Erythroblast (primary cell): Measurements from ENCODE around the gene DGLUCY.
"Not testable (repeated sequence)": the region's sequence is repeated elsewhere in the genome, so short reads cannot be mapped to it uniquely, and the experiment has no call there.

Source experiments
- DNase-seq, 2 experiments: peaks; one replicate each; lab custom pipeline; 2025; lab: John Stamatoyannopoulos, UW
- GATA1 ChIP-seq: IDR thresholded peaks from 2 replicates; pipeline ENCODE4 v1.6.1; 2011; ENCODE audit warnings: low read depth, mild to moderate bottlenecking, control low read depth, low read length, moderate library complexity
- POLR2A ChIP-seq: IDR thresholded peaks from 2 replicates; pipeline ENCODE4 v1.6.1; 2011; ENCODE audit warnings: mild to moderate bottlenecking, low read length

Gene DGLUCY

GRCh38 chr14:91245029-91245428 lies 131.2 kb downstream of the DGLUCY start:
- no peak for DNase-seq
- TF ChIP-seq GATA1 (no peak), POLR2A (no peak)

- not testable (repeated sequence) for DNase-seq
These were observed 131.7 kb downstream of the DGLUCY start for GRCh38 chr14:91245616-91246015.

GRCh38 chr14:91246051-91246852 lies 132.4 kb downstream of the DGLUCY start:
- no peak for TF ChIP-seq GATA1
- TF ChIP-seq POLR2A: no peak
- DNase-seq: no peak

- no peak for TF ChIP-seq GATA1
- TF ChIP-seq POLR2A: no peak
- peak in 1 of 2 experiments; percentile 19 for DNase-seq
These were observed 136.2 kb downstream of the DGLUCY start for GRCh38 chr14:91249841-91250616.

- TF ChIP-seq POLR2A (no peak), GATA1 (no peak)
These were observed 137.0 kb downstream of the DGLUCY start for GRCh38 chr14:91250912-91251311.

GRCh38 chr14:91252871-91253794 lies 139.3 kb downstream of the DGLUCY start:
- TF ChIP-seq POLR2A: no peak
- no peak for TF ChIP-seq GATA1
- peak; percentile 69 to 80 for DNase-seq

More at GRCh38 chr14:91250912-91251311, 137.0 kb downstream of the DGLUCY start:
- DNase-seq: no peak

GRCh38 chr14:91253795-91254323 lies 140.0 kb downstream of the DGLUCY start:
- TF ChIP-seq POLR2A (no peak), GATA1 (no peak)
- DNase-seq: no peak

GRCh38 chr14:91254461-91254860 lies 140.6 kb downstream of the DGLUCY start:
- TF ChIP-seq POLR2A (no peak), GATA1 (no peak)
- DNase-seq: no peak

GRCh38 chr14:91255026-91255695 lies 141.3 kb downstream of the DGLUCY start:
- no peak for TF ChIP-seq GATA1
- TF ChIP-seq POLR2A: no peak
- DNase-seq: no peak

GRCh38 chr14:91256661-91257060 lies 142.8 kb downstream of the DGLUCY start:
- no peak for DNase-seq
- TF ChIP-seq POLR2A (no peak), GATA1 (no peak)

GRCh38 chr14:91257328-91258010 lies 143.6 kb downstream of the DGLUCY start:
- peak in 1 of 2 experiments; percentile 28 for DNase-seq
- TF ChIP-seq POLR2A (no peak), GATA1 (no peak)

GRCh38 chr14:91258011-91258618 lies 144.2 kb downstream of the DGLUCY start:
- DNase-seq: no peak
- TF ChIP-seq POLR2A: no peak
- no peak for TF ChIP-seq GATA1
